ENCODE data around the gene ITPR3. TPM values are rescaled to one million over a fixed set of nuclear protein-coding genes. Genes with fewer than 3 reads are reported as not detected.

ITPR3 gene
- total and polyA plus RNA-seq, 10 donors: 9.9 to 95.6 (median 62.1) TPM

- DNase-seq: no peak
These were observed 46.7 kb downstream of the ITPR3 start for GRCh38 chr6:33667776-33668175.

GRCh38 chr6:33668328-33668727 is 47.2 kb downstream of the ITPR3 start:
- Histone ChIP-seq H3K36me3 (peaks cover 0 to 100% (median 92%) of the 10 kb centered on the region in 6 donors), H3K4me3 (no peak overlapping the region), H3K27ac (peak overlapping the region in 4 of 8 donors; percentile 13 to 48 (median 24)), H3K9me3 (no peaks in the 10 kb centered on the region), H3K27me3 (replicated peaks in 1 of 7) (no peaks in the 10 kb centered on the region), H3K4me1 (peaks cover 0 to 6% (median 0%) of the 10 kb centered on the region in 6 donors)
- 91 to 98% (median 97%) methylated on average over 8 of the region's 8 CpGs for WGBS, 5 donors
- TF ChIP-seq CTCF (IDR thresholded peaks at IDR 0.05 in 8 of 11, conservative IDR thresholded peaks at IDR 0.05 in 3 of 11): no peak
- no peak for TF ChIP-seq POLR2A (IDR thresholded peaks at IDR 0.05)
- no peak for TF ChIP-seq POLR2AphosphoS5 (IDR thresholded peaks at IDR 0.05)
- intact Hi-C loops (cut with DNase I; ENCODE audit: low total_unique reads): no loop called here
- no peak for DNase-seq

More at GRCh38 chr6:33667776-33668175, 46.7 kb downstream of the ITPR3 start:
- TF ChIP-seq CTCF (IDR thresholded peaks at IDR 0.05 in 8 of 11, conservative IDR thresholded peaks at IDR 0.05 in 3 of 11) (no peak), POLR2AphosphoS5 (IDR thresholded peaks at IDR 0.05) (no peak), POLR2A (IDR thresholded peaks at IDR 0.05) (no peak)
- Histone ChIP-seq H3K36me3 (peaks cover 0 to 100% (median 89%) of the 10 kb centered on the region in 6 donors), H3K4me3 (no peak overlapping the region), H3K27ac (no peak overlapping the region), H3K27me3 (replicated peaks in 1 of 7) (no peaks in the 10 kb centered on the region), H3K4me1 (peaks cover 0 to 3% (median 0%) of the 10 kb centered on the region in 6 donors), H3K9me3 (no peaks in the 10 kb centered on the region)
- intact Hi-C loops (cut with DNase I; ENCODE audit: low total_unique reads): no loop called here
- WGBS, 5 donors: 92 to 97% (median 96%) methylated on average over 5 to 11 of the region's 11 CpGs

GRCh38 chr6:33668914-33669313 is 47.8 kb downstream of the ITPR3 start:
- DNase-seq: peak; percentile 88
- TF ChIP-seq CTCF (IDR thresholded peaks at IDR 0.05 in 8 of 11, conservative IDR thresholded peaks at IDR 0.05 in 3 of 11): no peak
- TF ChIP-seq POLR2A (IDR thresholded peaks at IDR 0.05): no peak
- TF ChIP-seq POLR2AphosphoS5 (IDR thresholded peaks at IDR 0.05): peak in 2 of 3 donors; percentile 13 to 44
- Histone ChIP-seq H3K9me3 (no peaks in the 10 kb centered on the region), H3K36me3 (peaks cover 5 to 100% (median 92%) of the 10 kb centered on the region in 6 donors), H3K4me3 (no peak overlapping the region), H3K27me3 (replicated peaks in 1 of 7) (no peaks in the 10 kb centered on the region), H3K27ac (peak overlapping the region in 4 of 8 donors; percentile 13 to 48 (median 26)), H3K4me1 (peaks cover 0 to 6% (median 0%) of the 10 kb centered on the region in 6 donors)
- intact Hi-C loops (cut with DNase I; ENCODE audit: low total_unique reads): no loop called here
- 60 to 75% (median 65%) methylated on average over 16 to 17 of the region's 17 CpGs for WGBS, 5 donors

- H3K27me3 ChIP-seq (replicated peaks in 1 of 7): no peaks in the 10 kb centered on the region
- no peak overlapping the region for H3K27ac ChIP-seq
- WGBS, 5 donors: 88 to 94% (median 93%) methylated on average over 18 to 21 of the region's 21 CpGs
- no peaks in the 10 kb centered on the region for H3K9me3 ChIP-seq
- peaks cover 0 to 6% (median 0%) of the 10 kb centered on the region in 6 donors for H3K4me1 ChIP-seq
- peak in 1 of 3 donors; percentile 4 for TF ChIP-seq POLR2AphosphoS5 (IDR thresholded peaks at IDR 0.05)
- TF ChIP-seq CTCF (IDR thresholded peaks at IDR 0.05 in 8 of 11, conservative IDR thresholded peaks at IDR 0.05 in 3 of 11): no peak
- no peak overlapping the region for H3K4me3 ChIP-seq
- intact Hi-C loops (cut with DNase I; ENCODE audit: low total_unique reads): no loop called here
- peaks cover 5 to 100% (median 91%) of the 10 kb centered on the region in 6 donors for H3K36me3 ChIP-seq
- DNase-seq: no peak
These were observed 49.1 kb downstream of the ITPR3 start for GRCh38 chr6:33670086-33670660.

Data from spleen (tissue), 11 donors.